Measurements from ENCODE around the gene MRPL37.
A peak's percentile ranks its signal among the peaks of the same experiment; 100 is the strongest.

Gene MRPL37

GRCh38 chr1:54219688-54220003 lies 19.7 kb downstream of the MRPL37 start:
- H3K4me1 ChIP-seq (ENCODE audit: control extremely low read depth in 1 of 4, control insufficient read depth in 4 of 4, insufficient read depth in 4 of 4, low read length in 3 of 4): peaks cover 0 to 35% (median 23%) of the 10 kb centered on the region in 4 experiments
- DNase-seq: no peak
- 97% methylated on average over 3 of the region's 3 CpGs for WGBS (ENCODE audit: insufficient coverage)
- no peaks in the 10 kb centered on the region for H3K27me3 ChIP-seq (replicated peaks in 2 of 5; ENCODE audit: control insufficient read depth in 4 of 5, insufficient read depth in 5 of 5, low read length in 4 of 5)
- no peaks in the 10 kb centered on the region for H3K9me3 ChIP-seq (ENCODE audit: control extremely low read depth in 1 of 5, control insufficient read depth in 4 of 5, insufficient read depth in 2 of 5, low read depth in 1 of 5, low read length in 4 of 5)
- H3K27ac ChIP-seq (ENCODE audit: insufficient read depth in 1 of 2, low read depth in 1 of 2, low read length in 2 of 2, poor library complexity in 1 of 2, severe bottlenecking in 2 of 2): peak overlapping the region in 1 of 2 experiments; percentile 50
- H3K4me3 ChIP-seq (ENCODE audit: control insufficient read depth in 1 of 7, extremely low read depth in 1 of 7, insufficient read depth in 4 of 7, low read depth in 2 of 7, low read length in 6 of 7): no peak overlapping the region
- H3K36me3 ChIP-seq (ENCODE audit: control insufficient read depth in 4 of 4, insufficient read depth in 4 of 4, low read length in 3 of 4): peaks cover 16 to 57% (median 43%) of the 10 kb centered on the region in 4 experiments
- POLR2A ChIA-PET: no interaction called here
- CTCF ChIA-PET: interaction anchor here (1.2 kb wide), 1 partner anchor 97 kb away, joined by 3 read pairs; no protein-coding TSS in a partner anchor

- WGBS (ENCODE audit: insufficient coverage): 51% methylated on average over 16 of the region's 18 CpGs
- ChIA-PET POLR2A (no interaction called here), CTCF (no interaction called here)
- peak overlapping the region in 1 of 2 experiments; percentile 50 for H3K27ac ChIP-seq (ENCODE audit: insufficient read depth in 1 of 2, low read depth in 1 of 2, low read length in 2 of 2, poor library complexity in 1 of 2, severe bottlenecking in 2 of 2)
- H3K4me3 ChIP-seq (ENCODE audit: control insufficient read depth in 1 of 7, extremely low read depth in 1 of 7, insufficient read depth in 4 of 7, low read depth in 2 of 7, low read length in 6 of 7): peak overlapping the region in 3 of 7 experiments; percentile 11 to 21 (median 13)
- no peaks in the 10 kb centered on the region for H3K9me3 ChIP-seq (ENCODE audit: control extremely low read depth in 1 of 5, control insufficient read depth in 4 of 5, insufficient read depth in 2 of 5, low read depth in 1 of 5, low read length in 4 of 5)
- peak in 2 of 3 donors; percentile 63 to 69 for DNase-seq
- peaks cover 14 to 55% (median 38%) of the 10 kb centered on the region in 4 experiments for H3K36me3 ChIP-seq (ENCODE audit: control insufficient read depth in 4 of 4, insufficient read depth in 4 of 4, low read length in 3 of 4)
- peaks cover 0 to 35% (median 23%) of the 10 kb centered on the region in 4 experiments for H3K4me1 ChIP-seq (ENCODE audit: control extremely low read depth in 1 of 4, control insufficient read depth in 4 of 4, insufficient read depth in 4 of 4, low read length in 3 of 4)
- no peaks in the 10 kb centered on the region for H3K27me3 ChIP-seq (replicated peaks in 2 of 5; ENCODE audit: control insufficient read depth in 4 of 5, insufficient read depth in 5 of 5, low read length in 4 of 5)
These were observed 20.2 kb downstream of the MRPL37 start for GRCh38 chr1:54220004-54220811.

- CTCF ChIA-PET: interaction anchor here (1.0 kb wide), 1 partner anchor 269 kb away, joined by 3 read pairs; no protein-coding TSS in a partner anchor
- H3K36me3 ChIP-seq (ENCODE audit: control insufficient read depth in 4 of 4, insufficient read depth in 4 of 4, low read length in 3 of 4): peaks cover 7 to 55% (median 37%) of the 10 kb centered on the region in 4 experiments
- DNase-seq: peak in 1 of 3 donors; percentile 12
These were observed 21.3 kb downstream of the MRPL37 start for GRCh38 chr1:54221113-54221834.

GRCh38 chr1:54221867-54222484 lies 22.0 kb downstream of the MRPL37 start:
- CTCF ChIA-PET: interaction anchor here (1.0 to 1.6 kb wide), 2 partner anchors 152 to 268 kb away, joined by 3 read pairs; no protein-coding TSS in a partner anchor
- POLR2A ChIA-PET: no interaction called here
- H3K4me3 ChIP-seq (ENCODE audit: control insufficient read depth in 1 of 7, extremely low read depth in 1 of 7, insufficient read depth in 4 of 7, low read depth in 2 of 7, low read length in 6 of 7): no peak overlapping the region
- peaks cover 2 to 50% (median 31%) of the 10 kb centered on the region in 4 experiments for H3K36me3 ChIP-seq (ENCODE audit: control insufficient read depth in 4 of 4, insufficient read depth in 4 of 4, low read length in 3 of 4)
- H3K27ac ChIP-seq (ENCODE audit: insufficient read depth in 1 of 2, low read depth in 1 of 2, low read length in 2 of 2, poor library complexity in 1 of 2, severe bottlenecking in 2 of 2): no peak overlapping the region
- H3K4me1 ChIP-seq (ENCODE audit: control extremely low read depth in 1 of 4, control insufficient read depth in 4 of 4, insufficient read depth in 4 of 4, low read length in 3 of 4): peaks cover 0 to 35% (median 23%) of the 10 kb centered on the region in 4 experiments
- H3K9me3 ChIP-seq (ENCODE audit: control extremely low read depth in 1 of 5, control insufficient read depth in 4 of 5, insufficient read depth in 2 of 5, low read depth in 1 of 5, low read length in 4 of 5): no peaks in the 10 kb centered on the region
- 96% methylated on average over 4 of the region's 7 CpGs for WGBS (ENCODE audit: insufficient coverage)
- no peaks in the 10 kb centered on the region for H3K27me3 ChIP-seq (replicated peaks in 2 of 5; ENCODE audit: control insufficient read depth in 4 of 5, insufficient read depth in 5 of 5, low read length in 4 of 5)
- no peak for DNase-seq

More at GRCh38 chr1:54221113-54221834, 21.3 kb downstream of the MRPL37 start:
- H3K27me3 ChIP-seq (replicated peaks in 2 of 5; ENCODE audit: control insufficient read depth in 4 of 5, insufficient read depth in 5 of 5, low read length in 4 of 5): no peaks in the 10 kb centered on the region
- peaks cover 0 to 35% (median 23%) of the 10 kb centered on the region in 4 experiments for H3K4me1 ChIP-seq (ENCODE audit: control extremely low read depth in 1 of 4, control insufficient read depth in 4 of 4, insufficient read depth in 4 of 4, low read length in 3 of 4)
- POLR2A ChIA-PET: no interaction called here
- H3K9me3 ChIP-seq (ENCODE audit: control extremely low read depth in 1 of 5, control insufficient read depth in 4 of 5, insufficient read depth in 2 of 5, low read depth in 1 of 5, low read length in 4 of 5): no peaks in the 10 kb centered on the region
- H3K27ac ChIP-seq (ENCODE audit: insufficient read depth in 1 of 2, low read depth in 1 of 2, low read length in 2 of 2, poor library complexity in 1 of 2, severe bottlenecking in 2 of 2): no peak overlapping the region
- 83% methylated on average over 11 of the region's 12 CpGs for WGBS (ENCODE audit: insufficient coverage)
- peak overlapping the region in 1 of 7 experiments; percentile 21 for H3K4me3 ChIP-seq (ENCODE audit: control insufficient read depth in 1 of 7, extremely low read depth in 1 of 7, insufficient read depth in 4 of 7, low read depth in 2 of 7, low read length in 6 of 7)

DNA sequence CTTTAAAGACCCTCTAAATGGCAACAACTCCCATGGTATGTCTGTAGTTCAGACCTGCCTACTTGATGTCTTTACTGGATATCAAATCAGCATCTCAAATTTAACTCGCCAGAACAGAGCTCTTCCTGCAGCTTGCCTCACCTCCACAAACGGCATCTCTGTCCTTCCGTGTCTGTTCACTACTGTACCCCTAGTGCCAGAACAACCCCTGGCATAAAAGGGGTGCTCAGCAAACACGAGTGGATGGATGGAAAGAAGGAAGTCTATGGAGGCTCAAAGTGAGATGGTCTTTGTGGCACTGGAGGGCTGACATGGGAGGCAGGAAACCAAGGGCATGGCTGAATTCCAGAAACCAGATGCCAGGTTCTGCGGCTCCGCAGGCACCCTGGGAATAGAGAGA lies 22.7 kb downstream of the MRPL37 start:
- CTCF ChIA-PET: interaction anchor here (1.0 to 1.6 kb wide), 2 partner anchors 153 to 267 kb away, joined by 3 read pairs; no protein-coding TSS in a partner anchor
- POLR2A ChIA-PET: no interaction called here
- Histone ChIP-seq H3K4me3 (ENCODE audit: control insufficient read depth in 1 of 7, extremely low read depth in 1 of 7, insufficient read depth in 4 of 7, low read depth in 2 of 7, low read length in 6 of 7) (no peak overlapping the region), H3K27ac (ENCODE audit: insufficient read depth in 1 of 2, low read depth in 1 of 2, low read length in 2 of 2, poor library complexity in 1 of 2, severe bottlenecking in 2 of 2) (peak overlapping the region in 1 of 2 experiments; percentile 40), H3K4me1 (ENCODE audit: control extremely low read depth in 1 of 4, control insufficient read depth in 4 of 4, insufficient read depth in 4 of 4, low read length in 3 of 4) (peaks cover 0 to 38% (median 23%) of the 10 kb centered on the region in 4 experiments), H3K36me3 (ENCODE audit: control insufficient read depth in 4 of 4, insufficient read depth in 4 of 4, low read length in 3 of 4) (peaks cover 2 to 48% (median 28%) of the 10 kb centered on the region in 4 experiments), H3K9me3 (ENCODE audit: control extremely low read depth in 1 of 5, control insufficient read depth in 4 of 5, insufficient read depth in 2 of 5, low read depth in 1 of 5, low read length in 4 of 5) (no peaks in the 10 kb centered on the region), H3K27me3 (replicated peaks in 2 of 5; ENCODE audit: control insufficient read depth in 4 of 5, insufficient read depth in 5 of 5, low read length in 4 of 5) (no peaks in the 10 kb centered on the region)
- 0% methylated on average over 1 of the region's 6 CpGs for WGBS (ENCODE audit: insufficient coverage)
- no peak for DNase-seq

DNA sequence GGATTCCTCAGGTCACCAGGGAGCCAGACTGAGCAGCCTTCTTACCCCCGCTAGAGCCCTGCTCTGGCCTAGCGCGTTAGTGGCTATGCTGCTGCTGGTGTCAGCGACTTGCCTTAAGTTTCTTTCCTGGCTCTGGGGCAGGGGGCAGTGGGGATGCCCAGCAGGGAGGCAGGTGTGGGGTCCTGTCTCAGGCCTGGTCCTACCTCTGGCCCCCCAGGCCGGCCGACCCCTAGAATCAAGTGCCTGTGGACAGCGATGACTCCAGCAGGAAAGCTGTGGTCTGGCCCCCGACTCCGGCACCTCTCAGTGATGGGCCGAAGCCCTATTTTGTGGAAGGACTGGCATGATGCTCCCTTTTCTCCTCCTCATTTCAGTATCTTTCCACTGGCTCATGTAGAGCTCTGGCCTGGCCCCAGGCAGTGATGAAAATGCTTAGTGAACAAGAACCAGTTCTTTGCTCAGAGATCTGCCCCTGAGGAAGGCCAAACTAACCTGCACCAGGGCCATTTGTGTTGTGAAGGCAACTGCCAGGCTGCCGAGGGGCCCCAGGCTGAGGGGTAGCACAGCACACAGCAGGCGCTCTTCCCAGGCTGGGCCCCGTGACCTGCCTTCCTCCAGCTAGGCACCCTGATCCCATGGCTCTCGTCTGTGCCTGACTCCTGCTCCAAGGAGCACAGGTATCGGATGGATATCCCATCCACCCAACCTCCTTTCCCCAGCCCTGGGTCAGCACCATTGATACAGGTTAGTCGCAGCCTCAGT lies 23.7 kb downstream of the MRPL37 start:
- Histone ChIP-seq H3K27me3 (replicated peaks in 2 of 5; ENCODE audit: control insufficient read depth in 4 of 5, insufficient read depth in 5 of 5, low read length in 4 of 5) (no peaks in the 10 kb centered on the region), H3K36me3 (ENCODE audit: control insufficient read depth in 4 of 4, insufficient read depth in 4 of 4, low read length in 3 of 4) (peaks cover 2 to 48% (median 25%) of the 10 kb centered on the region in 4 experiments), H3K9me3 (ENCODE audit: control extremely low read depth in 1 of 5, control insufficient read depth in 4 of 5, insufficient read depth in 2 of 5, low read depth in 1 of 5, low read length in 4 of 5) (no peaks in the 10 kb centered on the region), H3K27ac (ENCODE audit: insufficient read depth in 1 of 2, low read depth in 1 of 2, low read length in 2 of 2, poor library complexity in 1 of 2, severe bottlenecking in 2 of 2) (peak overlapping the region in 1 of 2 experiments; percentile 40), H3K4me1 (ENCODE audit: control extremely low read depth in 1 of 4, control insufficient read depth in 4 of 4, insufficient read depth in 4 of 4, low read length in 3 of 4) (peaks cover 0 to 42% (median 26%) of the 10 kb centered on the region in 4 experiments), H3K4me3 (ENCODE audit: control insufficient read depth in 1 of 7, extremely low read depth in 1 of 7, insufficient read depth in 4 of 7, low read depth in 2 of 7, low read length in 6 of 7) (no peak overlapping the region)
- WGBS (ENCODE audit: insufficient coverage): 98% methylated on average over 16 of the region's 16 CpGs
- no peak for DNase-seq
- POLR2A ChIA-PET: no interaction called here
- CTCF ChIA-PET: interaction anchor here (1.6 kb wide), 1 partner anchor 153 kb away, joined by 3 read pairs; no protein-coding TSS in a partner anchor

Measured in common myeloid progenitor, CD34-positive (primary cell).